NCI-H82 treated with DMSO at 0.1 percent for 48 hours (cell line): Measurements from ENCODE around the gene GRM5.
"Not testable (repeated sequence)": the region's sequence is repeated elsewhere in the genome, so short reads cannot be mapped to it uniquely, and the experiment has no call there.

Experiments
- DNase-seq: peaks from one replicate; lab custom pipeline; 2025; ENCODE audit not compliant: unreplicated experiment; lab: John Stamatoyannopoulos, UW

The GRM5 gene

GRCh38 chr11:88978992-88979391 lies 86.8 kb downstream of the GRM5 start:
- not testable (repeated sequence) for DNase-seq

- DNase-seq, result not testable (repeated sequence)
Measured at GRCh38 chr11:88975441-88975840, 90.3 kb downstream of the GRM5 start.

- no peak for DNase-seq
Measured at GRCh38 chr11:88972210-88972609, 93.6 kb downstream of the GRM5 start.

GRCh38 chr11:88961621-88962020 lies 104.2 kb downstream of the GRM5 start:
- not testable (repeated sequence) for DNase-seq

- not testable (repeated sequence) for DNase-seq
Measured at GRCh38 chr11:88959857-88960256, 105.9 kb downstream of the GRM5 start.

GRCh38 chr11:88950975-88951374 lies 114.8 kb downstream of the GRM5 start:
- no peak for DNase-seq

- DNase-seq, result not testable (repeated sequence)
Measured at GRCh38 chr11:88948908-88949307, 116.9 kb downstream of the GRM5 start.

GRCh38 chr11:88947843-88948572 lies 117.8 kb downstream of the GRM5 start:
- not testable (repeated sequence) for DNase-seq

GRCh38 chr11:88929665-88930064 lies 136.1 kb downstream of the GRM5 start:
- not testable (repeated sequence) for DNase-seq

- DNase-seq, result not testable (repeated sequence)
Measured at GRCh38 chr11:88917065-88917464, 148.7 kb downstream of the GRM5 start.

- DNase-seq, result no peak
Measured at GRCh38 chr11:88909500-88909899, 156.3 kb downstream of the GRM5 start.

GRCh38 chr11:88901436-88901835 lies 164.3 kb downstream of the GRM5 start:
- DNase-seq, result not testable (repeated sequence)

GRCh38 chr11:88888855-88889254 lies 176.9 kb downstream of the GRM5 start:
- DNase-seq, result not testable (repeated sequence)

GRCh38 chr11:88886796-88887195 lies 179.0 kb downstream of the GRM5 start:
- DNase-seq, result peak; percentile 3

- DNase-seq, result not testable (repeated sequence)
Measured at GRCh38 chr11:88882800-88883199, 183.0 kb downstream of the GRM5 start.

- no peak for DNase-seq
Measured at GRCh38 chr11:88861618-88862017, 204.2 kb downstream of the GRM5 start.

GRCh38 chr11:88860431-88860830 lies 205.4 kb downstream of the GRM5 start:
- DNase-seq, result not testable (repeated sequence)

- DNase-seq, result not testable (repeated sequence)
Measured at GRCh38 chr11:88853963-88854362, 211.8 kb downstream of the GRM5 start.

GRCh38 chr11:88851547-88851946 lies 214.2 kb downstream of the GRM5 start:
- not testable (repeated sequence) for DNase-seq

- DNase-seq, result not testable (repeated sequence)
Measured at GRCh38 chr11:88849773-88850172, 216.0 kb downstream of the GRM5 start.

- DNase-seq, result no peak
Measured at GRCh38 chr11:88849368-88849767, 216.4 kb downstream of the GRM5 start.

- DNase-seq, result not testable (repeated sequence)
Measured at GRCh38 chr11:88846266-88846665, 219.5 kb downstream of the GRM5 start.

- DNase-seq, result not testable (repeated sequence)
Measured at GRCh38 chr11:88844941-88845340, 220.8 kb downstream of the GRM5 start.
